Measurements from ENCODE around the gene ZSCAN2.

ZSCAN2 gene

GRCh38 chr15:84603630-84604379 is 3.0 kb downstream of the ZSCAN2 start:
- no peak for DNase-seq (ENCODE audit: low read depth)
- no peak overlapping the region for H3K4me3 ChIP-seq (ENCODE audit: low read depth, low read length)
- TF ChIP-seq CTCF (conservative IDR thresholded peaks at IDR 0.05; ENCODE audit: low read depth, low read length) = no peak

GRCh38 chr15:84604826-84605553 is 4.2 kb downstream of the ZSCAN2 start:
- DNase-seq (ENCODE audit: low read depth) = no peak
- no peak overlapping the region for H3K4me3 ChIP-seq (ENCODE audit: low read depth, low read length)
- no peak for TF ChIP-seq CTCF (conservative IDR thresholded peaks at IDR 0.05; ENCODE audit: low read depth, low read length)

GRCh38 chr15:84605554-84605882 is 4.7 kb downstream of the ZSCAN2 start:
- no peak overlapping the region for H3K4me3 ChIP-seq (ENCODE audit: low read depth, low read length)
- DNase-seq (ENCODE audit: low read depth) = no peak
- no peak for TF ChIP-seq CTCF (conservative IDR thresholded peaks at IDR 0.05; ENCODE audit: low read depth, low read length)

- H3K4me3 ChIP-seq (ENCODE audit: low read depth, low read length) = no peak overlapping the region
- TF ChIP-seq CTCF (conservative IDR thresholded peaks at IDR 0.05; ENCODE audit: low read depth, low read length) = no peak
- DNase-seq (ENCODE audit: low read depth) = no peak
These were observed 5.9 kb downstream of the ZSCAN2 start for GRCh38 chr15:84606653-84607120.

- no peak for TF ChIP-seq CTCF (conservative IDR thresholded peaks at IDR 0.05; ENCODE audit: low read depth, low read length)
- H3K4me3 ChIP-seq (ENCODE audit: low read depth, low read length) = no peak overlapping the region
- no peak for DNase-seq (ENCODE audit: low read depth)
These were observed 8.0 kb downstream of the ZSCAN2 start for GRCh38 chr15:84608707-84609284.

- H3K4me3 ChIP-seq (ENCODE audit: low read depth, low read length) = no peak overlapping the region
- TF ChIP-seq CTCF (conservative IDR thresholded peaks at IDR 0.05; ENCODE audit: low read depth, low read length) = no peak
These were observed 9.2 kb downstream of the ZSCAN2 start for GRCh38 chr15:84609818-84610525.

More at GRCh38 chr15:84609818-84610525, 9.2 kb downstream of the ZSCAN2 start:
- no peak for DNase-seq (ENCODE audit: low read depth)

Measured in choroid plexus epithelial cell (primary cell).